Nephron progenitor cell (in vitro differentiated cells): Measurements from ENCODE around the gene MORF4L1.

ENCODE experiments used
- DNase-seq: peaks from one replicate; pipeline ENCODE4 v3.0.0; 2021
- H3K27ac Mint-ChIP-seq: 2 replicates; pipeline ENCODE4 v1.8.0; 2021; ENCODE audit warnings: mild to moderate bottlenecking, moderate library complexity, mixed read lengths
- H3K27me3 Mint-ChIP-seq: 2 replicates; pipeline ENCODE4 v1.8.0; 2021; ENCODE audit warnings: mild to moderate bottlenecking, low read depth, mixed read lengths; ENCODE audit not compliant: poor library complexity
- H3K36me3 Mint-ChIP-seq: 2 replicates; pipeline ENCODE4 v1.8.0; 2021; ENCODE audit warnings: low read depth, mixed read lengths
- H3K4me1 Mint-ChIP-seq: 2 replicates; pipeline ENCODE4 v1.8.0; 2021; ENCODE audit warnings: mixed read lengths
- H3K4me3 Mint-ChIP-seq: 2 replicates; pipeline ENCODE4 v1.8.0; 2021; ENCODE audit warnings: mild to moderate bottlenecking, moderate library complexity, mixed read lengths
- H3K9me3 Mint-ChIP-seq: 2 replicates; pipeline ENCODE4 v1.8.0; 2021; ENCODE audit warnings: mild to moderate bottlenecking, moderate library complexity, mixed read lengths
- TF ChIP-seq, protein P1 (sequence below): fragments of 200-600 bp; sonication (generic); IDR thresholded peaks from 2 replicates; pipeline ENCODE4 v1.5.0; 2021; ENCODE audit warnings: antibody characterized with exemption

Gene MORF4L1

DNA sequence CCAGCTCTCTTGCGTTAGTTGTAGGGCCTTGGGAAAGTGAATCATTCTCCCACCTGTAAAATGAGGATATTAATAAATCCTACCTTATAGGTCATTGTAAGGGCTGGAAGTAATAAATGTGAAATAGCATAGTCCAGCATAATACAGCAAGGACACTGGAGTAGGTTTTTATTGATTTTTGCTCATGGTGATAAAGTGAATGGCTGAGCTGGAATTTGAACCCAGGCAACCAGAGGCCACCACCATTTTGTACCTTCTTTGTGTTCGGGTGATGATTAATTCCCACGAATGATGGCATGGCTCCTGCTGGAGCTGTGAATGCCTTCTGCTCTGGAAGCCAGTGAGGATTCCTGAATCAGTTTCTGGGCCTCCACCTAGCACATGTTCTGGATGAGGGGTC, 40.3 kb downstream of the MORF4L1 start:
- TF ChIP-seq, protein P1, sequence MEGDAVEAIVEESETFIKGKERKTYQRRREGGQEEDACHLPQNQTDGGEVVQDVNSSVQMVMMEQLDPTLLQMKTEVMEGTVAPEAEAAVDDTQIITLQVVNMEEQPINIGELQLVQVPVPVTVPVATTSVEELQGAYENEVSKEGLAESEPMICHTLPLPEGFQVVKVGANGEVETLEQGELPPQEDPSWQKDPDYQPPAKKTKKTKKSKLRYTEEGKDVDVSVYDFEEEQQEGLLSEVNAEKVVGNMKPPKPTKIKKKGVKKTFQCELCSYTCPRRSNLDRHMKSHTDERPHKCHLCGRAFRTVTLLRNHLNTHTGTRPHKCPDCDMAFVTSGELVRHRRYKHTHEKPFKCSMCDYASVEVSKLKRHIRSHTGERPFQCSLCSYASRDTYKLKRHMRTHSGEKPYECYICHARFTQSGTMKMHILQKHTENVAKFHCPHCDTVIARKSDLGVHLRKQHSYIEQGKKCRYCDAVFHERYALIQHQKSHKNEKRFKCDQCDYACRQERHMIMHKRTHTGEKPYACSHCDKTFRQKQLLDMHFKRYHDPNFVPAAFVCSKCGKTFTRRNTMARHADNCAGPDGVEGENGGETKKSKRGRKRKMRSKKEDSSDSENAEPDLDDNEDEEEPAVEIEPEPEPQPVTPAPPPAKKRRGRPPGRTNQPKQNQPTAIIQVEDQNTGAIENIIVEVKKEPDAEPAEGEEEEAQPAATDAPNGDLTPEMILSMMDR, result no peak
- Mint-ChIP-seq H3K4me1 (peaks cover 25% of the 10 kb centered on the region), H3K9me3 (no peaks in the 10 kb centered on the region), H3K27ac (no peak overlapping the region), H3K4me3 (no peak overlapping the region), H3K27me3 (peaks cover 2% of the 10 kb centered on the region), H3K36me3 (peaks cover 59% of the 10 kb centered on the region)
- no peak for DNase-seq

DNA sequence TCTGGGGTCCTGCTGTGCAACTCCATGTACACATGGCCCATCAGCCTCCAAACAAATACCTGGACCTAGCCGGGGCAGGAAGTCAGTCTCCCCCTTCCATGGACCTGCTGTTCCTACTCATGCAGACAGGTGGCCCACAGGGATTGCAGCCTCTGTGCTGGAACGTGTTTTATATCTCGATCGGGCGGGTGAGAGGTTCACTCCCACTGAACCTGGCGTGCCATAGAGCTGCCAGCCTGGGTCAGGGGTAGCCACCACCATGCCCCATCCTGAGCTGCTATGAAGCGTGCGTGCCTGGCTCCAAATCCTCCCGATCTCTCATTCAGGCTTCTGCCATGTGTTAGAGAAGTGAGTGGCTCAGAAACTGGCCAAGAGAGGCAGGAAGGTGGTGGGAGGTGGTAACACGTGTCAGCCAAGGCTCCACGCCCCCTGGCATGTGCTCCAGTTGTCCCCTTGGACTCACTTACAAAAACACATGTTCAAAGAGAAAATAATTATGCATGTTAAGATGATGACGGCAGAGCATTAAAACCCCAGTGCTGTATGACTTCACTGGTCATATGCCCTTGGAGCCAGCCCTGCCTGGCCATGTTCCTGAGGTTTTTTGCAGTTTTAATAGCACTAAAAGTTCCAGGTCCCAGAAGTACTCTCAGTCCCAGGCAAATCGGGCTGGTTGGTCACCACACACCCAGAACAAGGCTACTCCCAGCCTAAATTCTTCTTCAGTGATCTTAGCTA, 41.5 kb downstream of the MORF4L1 start:
- Mint-ChIP-seq H3K9me3 (no peaks in the 10 kb centered on the region), H3K36me3 (peaks cover 63% of the 10 kb centered on the region), H3K4me3 (no peak overlapping the region), H3K4me1 (peaks cover 17% of the 10 kb centered on the region), H3K27me3 (peaks cover 2% of the 10 kb centered on the region), H3K27ac (peak overlapping the region; percentile 59)
- DNase-seq, result no peak
- TF ChIP-seq, protein P1, result no peak

DNA sequence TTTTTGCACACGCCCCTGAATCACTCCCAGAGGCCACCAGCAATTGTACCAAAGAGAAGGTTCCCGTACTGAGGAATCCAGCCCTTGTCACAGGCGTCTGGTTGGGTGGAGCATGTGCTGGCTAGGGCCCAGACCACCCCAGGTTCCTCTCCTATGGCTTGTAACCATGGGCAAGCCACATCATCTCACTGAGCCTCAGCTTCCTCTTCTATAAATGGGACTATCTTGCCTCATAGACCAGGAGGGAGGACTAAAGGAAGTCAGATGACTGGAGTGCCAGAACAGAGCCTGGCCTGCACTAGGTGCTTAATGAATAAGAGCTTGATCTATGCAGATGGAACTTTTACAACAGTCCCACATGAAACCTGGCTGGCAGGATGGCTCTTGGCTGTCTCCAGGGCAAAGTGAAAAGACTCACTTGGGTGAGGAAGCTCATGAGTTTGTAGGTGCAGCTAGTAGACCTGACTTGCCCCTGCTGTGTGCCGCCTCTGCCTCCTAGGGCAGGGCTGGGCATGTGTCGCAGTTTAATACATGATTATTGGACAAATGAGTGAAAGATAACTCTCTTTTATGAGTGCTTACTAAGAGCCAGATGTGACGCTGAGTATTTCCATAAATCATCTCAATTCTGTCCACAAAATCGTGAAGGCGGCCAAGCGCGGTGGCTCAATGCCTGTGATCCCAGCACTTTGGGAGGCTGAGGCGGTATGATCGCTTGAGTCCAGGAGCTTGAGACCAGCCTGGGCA, 42.8 kb downstream of the MORF4L1 start:
- Mint-ChIP-seq H3K9me3 (no peaks in the 10 kb centered on the region), H3K27ac (peak overlapping the region; percentile 86), H3K4me3 (no peak overlapping the region), H3K4me1 (peaks cover 6% of the 10 kb centered on the region), H3K36me3 (peaks cover 65% of the 10 kb centered on the region), H3K27me3 (peaks cover 2% of the 10 kb centered on the region)
- no peak for DNase-seq
- TF ChIP-seq, protein P1, result no peak

DNA sequence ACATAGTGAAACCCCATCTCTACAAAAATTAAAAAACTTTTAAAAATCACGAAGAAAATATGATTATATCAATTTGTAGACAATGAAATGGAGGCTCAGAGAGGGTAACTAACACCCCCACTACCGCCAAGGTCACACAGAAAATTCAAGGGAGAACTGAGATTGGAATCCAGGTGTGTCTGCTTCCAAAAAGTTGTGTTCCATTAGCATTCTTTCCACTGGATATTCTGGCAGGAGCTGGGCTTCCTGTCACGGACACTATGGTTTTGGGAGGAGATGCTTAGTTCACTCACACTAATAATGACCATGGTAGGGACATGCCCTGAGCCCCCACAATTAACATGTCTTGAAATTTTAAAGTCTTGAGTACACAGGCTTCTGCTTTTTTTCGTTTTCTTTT, 43.4 kb downstream of the MORF4L1 start:
- TF ChIP-seq, protein P1, result no peak
- H3K9me3 Mint-ChIP-seq, result no peaks in the 10 kb centered on the region
- peaks cover 6% of the 10 kb centered on the region for H3K4me1 Mint-ChIP-seq
- H3K27ac Mint-ChIP-seq, result peak overlapping the region; percentile 86
- peaks cover 2% of the 10 kb centered on the region for H3K27me3 Mint-ChIP-seq
- peaks cover 66% of the 10 kb centered on the region for H3K36me3 Mint-ChIP-seq
- no peak overlapping the region for H3K4me3 Mint-ChIP-seq
- no peak for DNase-seq

DNA sequence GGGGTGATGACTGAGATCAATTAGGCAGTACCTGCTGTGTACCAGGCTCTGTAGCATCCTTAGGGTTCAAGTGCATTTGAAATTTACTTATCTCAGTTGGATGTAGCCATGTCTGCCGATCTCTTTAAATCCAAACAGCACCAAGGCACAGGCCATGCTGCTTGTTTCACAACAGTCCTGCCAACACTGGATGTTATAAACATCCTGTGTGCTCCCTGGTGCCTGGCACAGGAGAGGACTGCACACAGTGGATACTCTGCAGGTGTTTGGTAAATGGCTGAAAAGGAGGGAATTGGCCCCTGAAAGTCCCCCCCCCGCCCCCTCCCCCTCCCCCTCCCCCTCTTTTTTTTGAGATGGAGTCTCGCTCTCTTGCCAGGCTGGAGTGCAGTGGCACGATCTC, 45.2 kb downstream of the MORF4L1 start:
- Mint-ChIP-seq H3K36me3 (peaks cover 60% of the 10 kb centered on the region), H3K4me1 (peaks cover 6% of the 10 kb centered on the region), H3K4me3 (no peak overlapping the region), H3K27ac (no peak overlapping the region), H3K9me3 (no peaks in the 10 kb centered on the region), H3K27me3 (peaks cover 2% of the 10 kb centered on the region)
- TF ChIP-seq, protein P1, result no peak
- no peak for DNase-seq
